Suppressor macrophage treated with lipopolysaccharide for 1 hour (primary cell): Measurements from ENCODE around the gene MEGF9.
A peak's percentile ranks its signal among the peaks of the same experiment; 100 is the strongest.

ENCODE experiments used
- DNase-seq, 3 donors: peaks; one replicate each; pipeline ENCODE4 v3.0.0-alpha.2; 2020 to 2022

MEGF9 gene

GRCh38 chr9:120730654-120731514, 16.6 kb upstream of the MEGF9 start:
- DNase-seq = peak; percentile 58 to 74 (median 61)

GRCh38 chr9:120729791-120730241, 15.5 kb upstream of the MEGF9 start:
- DNase-seq = peak; percentile 39 to 43 (median 40)

DNA sequence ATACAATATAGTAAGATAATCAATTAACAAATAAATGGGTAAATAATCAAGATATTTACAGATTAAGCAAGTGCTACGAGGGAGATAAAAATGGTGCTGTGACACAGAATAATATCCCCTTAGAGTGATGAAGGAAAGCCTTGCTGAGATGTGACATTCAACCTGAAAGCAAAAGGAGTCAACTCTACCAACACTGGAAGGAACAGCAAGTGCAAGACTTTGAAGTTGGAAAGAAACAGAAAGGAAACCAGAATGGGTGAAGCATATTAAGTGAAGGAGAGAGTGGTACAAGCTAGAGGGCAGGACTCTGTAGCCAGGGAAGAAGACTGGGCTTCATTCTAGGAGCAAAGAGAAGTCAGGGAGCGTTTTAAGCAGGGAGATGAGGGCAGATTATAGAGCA, 12.2 kb upstream of the MEGF9 start:
- no peak for DNase-seq

DNA sequence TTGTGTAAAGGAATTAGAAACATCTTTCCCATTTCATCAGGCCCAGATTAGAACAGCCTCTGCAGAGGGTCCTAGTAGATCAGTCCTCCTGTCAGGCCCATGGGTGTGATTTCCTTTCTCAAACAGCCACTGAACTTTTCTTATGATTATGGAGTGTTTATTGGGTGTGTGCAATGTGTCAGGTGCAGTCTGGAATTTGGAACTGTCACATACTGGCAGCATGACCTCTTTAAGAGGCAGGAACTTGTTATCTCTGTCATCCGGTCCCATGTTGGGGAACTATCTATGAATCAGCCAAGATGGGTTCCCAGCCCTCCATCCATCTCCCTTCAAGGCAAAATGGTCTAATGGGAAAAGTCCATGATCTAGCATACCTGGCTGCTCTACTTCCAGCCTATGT, 11.6 kb upstream of the MEGF9 start:
- DNase-seq = no peak

- DNase-seq = no peak
Observed at GRCh38 chr9:120724757-120725400, 10.6 kb upstream of the MEGF9 start.

GRCh38 chr9:120723565-120723964, 9.3 kb upstream of the MEGF9 start:
- no peak for DNase-seq

- no peak for DNase-seq
Observed at GRCh38 chr9:120720404-120720803, 6.1 kb upstream of the MEGF9 start.

DNA sequence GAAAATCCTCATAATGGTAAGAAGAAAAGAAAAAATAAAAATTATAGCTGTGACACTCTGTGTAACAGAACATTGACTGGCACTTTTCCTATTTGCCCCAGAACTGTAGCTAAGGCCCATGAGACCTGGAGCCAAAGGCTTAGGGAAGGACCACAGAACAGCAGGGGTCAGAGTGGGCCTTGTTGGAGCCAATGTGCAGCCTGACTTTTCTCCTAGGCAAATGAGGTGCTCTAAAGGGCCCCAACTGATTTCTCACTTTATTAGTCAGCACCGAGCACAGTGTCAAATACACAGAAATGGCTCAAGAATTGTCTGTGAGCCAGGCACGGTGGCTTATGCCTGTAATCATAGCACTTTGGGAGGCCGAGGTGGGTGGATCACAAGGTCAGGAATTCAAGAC, 4.0 kb upstream of the MEGF9 start:
- DNase-seq = no peak

DNA sequence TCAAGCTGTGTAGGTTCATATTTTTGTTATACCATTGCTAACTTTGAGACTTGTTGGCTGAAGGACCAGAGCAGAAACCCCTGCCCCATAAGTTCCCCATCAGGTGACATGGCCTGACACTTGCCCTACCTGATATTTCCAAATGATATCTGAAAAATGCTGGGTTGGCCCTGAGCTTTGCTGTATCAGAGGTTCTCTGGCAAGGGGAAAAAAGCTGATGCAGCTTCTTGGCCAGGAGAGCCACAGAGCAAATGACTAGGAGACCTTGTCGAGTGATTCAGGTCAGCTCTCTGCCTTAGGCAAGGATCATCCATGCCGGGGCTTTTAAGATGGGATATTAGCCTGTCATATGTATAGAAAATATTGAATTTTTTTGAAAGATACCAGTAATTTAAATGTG, 2.9 kb upstream of the MEGF9 start:
- DNase-seq = no peak

GRCh38 chr9:120716483-120716882, 2.2 kb upstream of the MEGF9 start:
- no peak for DNase-seq

GRCh38 chr9:120715389-120715924, 1.2 kb upstream of the MEGF9 start:
- DNase-seq = peak in 1 of 3 donors; percentile 39

- no peak for DNase-seq
Observed at GRCh38 chr9:120714846-120715388, 647 bp upstream of the MEGF9 start.

DNA sequence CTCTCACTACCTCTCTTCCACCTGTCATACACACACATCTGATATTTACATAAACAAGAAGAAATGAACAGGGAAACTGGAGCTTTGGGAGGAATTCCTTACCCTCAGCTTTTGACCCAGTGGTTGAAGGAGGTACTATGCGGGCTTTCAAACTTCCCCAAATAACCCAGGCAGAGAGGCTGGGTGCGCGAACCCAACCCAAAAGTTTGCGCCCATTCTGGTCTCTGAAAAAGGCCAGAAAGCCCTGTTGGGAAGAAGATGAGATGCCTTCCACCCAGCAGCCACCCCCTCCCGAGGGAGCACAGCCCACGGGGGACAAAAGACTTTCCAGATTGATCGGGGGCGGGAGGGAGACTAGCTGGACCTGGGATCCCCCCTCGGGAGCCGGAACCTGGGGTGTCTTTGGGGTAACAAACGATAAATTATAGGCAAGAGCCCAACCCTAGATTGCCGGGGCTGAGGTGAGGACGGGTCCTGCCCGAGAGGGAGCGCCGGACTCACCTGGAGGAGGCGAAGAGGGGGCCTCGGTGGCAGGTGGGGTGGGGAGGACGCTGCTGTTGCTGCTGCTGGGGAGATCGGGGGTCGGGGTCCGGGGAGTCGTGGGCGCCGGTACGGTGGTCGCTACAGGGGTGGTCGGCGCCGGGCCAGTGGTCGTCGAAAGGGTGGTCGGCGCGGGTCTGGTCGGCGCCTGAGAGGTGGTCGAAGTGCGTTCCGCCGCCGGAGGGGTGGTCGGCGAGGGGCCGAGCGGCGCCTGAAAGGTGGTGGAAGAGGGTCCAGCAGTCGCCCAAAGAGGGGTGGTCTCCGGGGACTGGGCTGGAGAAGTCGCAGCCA, 798 bp downstream of the MEGF9 start:
- DNase-seq = peak; percentile 63 to 74 (median 68)

DNA sequence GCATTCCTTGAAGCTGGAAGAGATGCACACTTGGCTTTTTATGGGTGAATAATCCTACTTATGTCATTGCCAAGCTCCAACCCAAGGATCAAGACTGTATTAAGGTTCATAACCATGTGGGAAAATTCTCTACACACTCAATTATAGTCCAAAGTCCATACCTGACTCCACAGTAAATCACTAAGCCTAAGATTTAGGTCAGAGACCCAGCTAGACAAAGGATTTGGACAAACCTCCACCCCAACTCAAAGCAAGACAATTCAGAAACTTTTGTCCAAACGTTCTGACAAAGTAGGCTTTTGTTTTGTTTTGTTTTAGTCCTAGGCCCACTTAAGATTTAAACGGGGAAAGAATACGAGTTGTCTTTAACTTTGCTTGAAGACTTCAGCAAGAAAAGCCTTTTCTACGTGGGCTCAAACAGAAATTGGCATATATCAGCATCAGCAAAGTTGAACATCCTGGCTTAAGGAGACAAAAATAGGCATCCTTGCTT, 1.7 kb downstream of the MEGF9 start:
- DNase-seq = no peak

DNA sequence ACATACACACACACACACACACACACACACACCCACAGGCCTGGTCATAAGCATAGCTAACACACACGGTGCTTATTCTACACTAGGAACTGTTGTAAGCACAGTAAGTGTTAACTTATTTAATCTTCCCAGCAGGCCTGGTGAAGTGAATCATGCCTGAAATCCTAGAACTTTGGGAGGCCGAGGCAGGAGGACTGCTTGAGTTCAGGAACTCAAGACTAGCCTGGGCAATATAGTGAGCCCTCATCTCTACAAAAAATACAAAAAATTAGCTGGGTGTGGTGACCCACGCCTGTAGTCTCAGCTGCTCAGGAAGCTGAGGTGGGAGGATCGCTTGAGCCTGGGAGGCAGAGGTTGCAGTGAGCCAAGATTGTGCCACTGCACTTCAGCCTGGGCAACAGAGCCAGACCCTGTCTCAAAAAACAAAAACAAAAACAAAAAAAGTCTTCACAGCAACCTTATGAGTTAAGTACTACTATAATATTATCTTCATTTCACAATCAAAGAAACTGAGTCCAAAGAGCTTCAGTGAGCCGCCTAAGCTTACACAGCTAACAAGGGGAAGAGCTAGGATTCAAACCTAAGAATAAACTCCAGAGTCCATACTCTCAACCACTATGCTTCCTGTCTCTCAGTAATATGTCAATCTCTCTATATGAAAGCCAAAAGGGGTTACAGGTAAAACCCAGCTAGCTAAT, 2.3 kb downstream of the MEGF9 start:
- DNase-seq = peak; percentile 28 to 44 (median 42)

GRCh38 chr9:120711354-120711753, 2.9 kb downstream of the MEGF9 start:
- peak in 1 of 3 donors; percentile 48 for DNase-seq

GRCh38 chr9:120710110-120710981, 3.9 kb downstream of the MEGF9 start:
- peak; percentile 73 to 85 (median 78) for DNase-seq

- no peak for DNase-seq
Observed at GRCh38 chr9:120708526-120709224, 5.6 kb downstream of the MEGF9 start.

- DNase-seq = no peak
Observed at GRCh38 chr9:120707170-120707569, 7.1 kb downstream of the MEGF9 start.

- no peak for DNase-seq
Observed at GRCh38 chr9:120705174-120705573, 9.1 kb downstream of the MEGF9 start.
